ENCODE results near the gene PPP6R3. TPM values are rescaled to one million over a fixed set of nuclear protein-coding genes. Genes with fewer than 3 reads are reported as not detected.
"Not testable (repeated sequence)": the region's sequence is repeated elsewhere in the genome, so short reads cannot be mapped to it uniquely, and the experiment has no call there.

PPP6R3 gene
- polyA plus RNA-seq, 1 of the 3 experiments (the other 2 are of a cell fraction), result 28.1 TPM

DNA sequence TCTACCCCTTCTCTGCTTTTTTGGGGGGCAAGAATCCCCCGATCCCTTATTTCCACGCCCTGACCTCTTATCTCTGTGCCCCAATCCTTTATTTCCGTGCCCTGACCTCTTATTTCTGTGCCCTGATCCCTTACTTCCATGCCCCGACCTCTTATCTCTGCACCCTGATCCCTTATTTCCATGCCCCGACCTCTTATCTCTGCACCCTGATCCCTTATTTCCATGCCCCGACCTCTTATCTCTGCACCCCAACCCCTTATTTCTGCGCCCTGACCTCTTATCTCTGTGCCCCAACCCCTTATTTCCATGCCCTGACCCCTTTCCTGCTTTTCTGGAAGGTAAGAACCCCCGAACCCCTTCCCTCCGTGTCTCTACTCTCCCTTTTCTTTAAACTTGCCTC is 163.2 kb downstream of the PPP6R3 start:
- H3K27me3 ChIP-seq (ENCODE audit: insufficient read depth), result peaks cover 12% of the 10 kb centered on the region; the same call in 1 of the 2 replicates
- H3K36me3 ChIP-seq (replicated peaks in 1 of 2; ENCODE audit: control insufficient read depth in 1 of 2, insufficient read depth in 2 of 2, low read length in 1 of 2); H3F3A ChIP-seq (replicated peaks; ENCODE audit: insufficient read depth); H3K4me1 ChIP-seq (ENCODE audit: control insufficient read depth in 1 of 2, insufficient read depth in 2 of 2, low read depth in 1 of 2, low read length in 1 of 2); H3K27ac ChIP-seq (ENCODE audit: low read depth in 2 of 2, low read length in 1 of 2); CTCF ChIA-PET; H4K20me1 ChIP-seq (ENCODE audit: insufficient read depth); H3K9ac ChIP-seq; H3K9me2 ChIP-seq; H3K79me2 ChIP-seq (ENCODE audit: insufficient read depth); H3K4me3 ChIP-seq (ENCODE audit: low read depth in 2 of 2, low read length in 1 of 2); H3K4me2 ChIP-seq; DNase-seq; POLR2A ChIA-PET; H3K9me3 ChIP-seq; H2AFZ ChIP-seq (ENCODE audit: low read depth): not testable (repeated sequence)
- 47% methylated on average over 9 of the region's 9 CpGs for WGBS (ENCODE audit: low lambda C conversion rate)

DNA sequence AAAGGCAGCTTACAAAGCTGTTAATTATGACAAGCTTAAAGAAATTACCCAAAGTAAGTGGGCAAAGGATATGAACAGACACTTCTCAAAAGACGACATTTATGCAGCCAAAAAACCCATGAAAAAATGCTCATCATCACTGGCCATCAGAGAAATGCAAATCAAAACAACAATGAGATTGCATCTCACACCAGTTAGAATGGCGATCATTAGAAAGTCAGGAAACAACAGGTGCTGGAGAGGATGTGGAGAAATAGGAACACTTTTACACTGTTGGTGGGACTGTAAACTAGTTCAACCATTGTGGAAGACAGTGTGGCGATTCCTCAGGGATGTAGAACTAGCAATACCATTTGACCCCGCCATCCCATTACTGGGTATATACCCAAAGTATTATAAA is 164.5 kb downstream of the PPP6R3 start:
- H2AFZ ChIP-seq (ENCODE audit: low read depth); H3K4me1 ChIP-seq (ENCODE audit: control insufficient read depth in 1 of 2, insufficient read depth in 2 of 2, low read depth in 1 of 2, low read length in 1 of 2); H3K27ac ChIP-seq (ENCODE audit: low read depth in 2 of 2, low read length in 1 of 2); H3F3A ChIP-seq (replicated peaks; ENCODE audit: insufficient read depth); H4K20me1 ChIP-seq (ENCODE audit: insufficient read depth); H3K4me2 ChIP-seq; H3K79me2 ChIP-seq (ENCODE audit: insufficient read depth); H3K4me3 ChIP-seq (ENCODE audit: low read depth in 2 of 2, low read length in 1 of 2); H3K9me3 ChIP-seq; H3K36me3 ChIP-seq (replicated peaks in 1 of 2; ENCODE audit: control insufficient read depth in 1 of 2, insufficient read depth in 2 of 2, low read length in 1 of 2); DNase-seq; POLR2A ChIA-PET; H3K9me2 ChIP-seq; CTCF ChIA-PET; H3K9ac ChIP-seq: not testable (repeated sequence)
- 82% methylated on average over 4 of the region's 4 CpGs for WGBS (ENCODE audit: low lambda C conversion rate)
- H3K27me3 ChIP-seq (ENCODE audit: insufficient read depth), result peaks cover 14% of the 10 kb centered on the region; the same call in 1 of the 2 replicates

DNA sequence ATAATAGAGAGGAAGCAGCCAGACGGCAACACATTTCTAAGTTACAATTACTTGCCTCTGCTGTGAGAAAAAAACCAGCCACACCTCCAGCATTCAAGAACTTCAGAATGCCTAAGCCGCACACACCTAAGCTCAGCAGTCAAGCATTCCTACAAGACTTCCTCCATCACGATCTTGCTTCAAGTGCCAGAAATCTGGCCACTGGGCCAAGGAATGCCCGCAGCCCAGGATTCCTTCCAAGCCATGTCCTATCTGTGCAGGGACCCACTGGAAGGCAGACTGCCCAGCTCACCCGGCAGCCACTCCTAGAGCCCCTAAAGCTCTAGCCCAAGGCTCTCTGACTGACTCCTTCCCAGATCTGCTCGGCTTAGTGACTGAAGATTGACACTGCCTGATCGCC is 165.7 kb downstream of the PPP6R3 start:
- H3K4me3 ChIP-seq (ENCODE audit: low read depth in 2 of 2, low read length in 1 of 2); POLR2A ChIA-PET; H3K9me3 ChIP-seq; H3K9me2 ChIP-seq; H4K20me1 ChIP-seq (ENCODE audit: insufficient read depth); CTCF ChIA-PET; H2AFZ ChIP-seq (ENCODE audit: low read depth); H3K79me2 ChIP-seq (ENCODE audit: insufficient read depth); H3F3A ChIP-seq (replicated peaks; ENCODE audit: insufficient read depth); H3K9ac ChIP-seq; DNase-seq; H3K4me2 ChIP-seq; H3K4me1 ChIP-seq (ENCODE audit: control insufficient read depth in 1 of 2, insufficient read depth in 2 of 2, low read depth in 1 of 2, low read length in 1 of 2); H3K27ac ChIP-seq (ENCODE audit: low read depth in 2 of 2, low read length in 1 of 2); H3K36me3 ChIP-seq (replicated peaks in 1 of 2; ENCODE audit: control insufficient read depth in 1 of 2, insufficient read depth in 2 of 2, low read length in 1 of 2): not testable (repeated sequence)
- 74% methylated on average over 4 of the region's 7 CpGs for WGBS (ENCODE audit: low lambda C conversion rate)
- H3K27me3 ChIP-seq (ENCODE audit: insufficient read depth), result peaks cover 14% of the 10 kb centered on the region; the same call in 1 of the 2 replicates

DNA sequence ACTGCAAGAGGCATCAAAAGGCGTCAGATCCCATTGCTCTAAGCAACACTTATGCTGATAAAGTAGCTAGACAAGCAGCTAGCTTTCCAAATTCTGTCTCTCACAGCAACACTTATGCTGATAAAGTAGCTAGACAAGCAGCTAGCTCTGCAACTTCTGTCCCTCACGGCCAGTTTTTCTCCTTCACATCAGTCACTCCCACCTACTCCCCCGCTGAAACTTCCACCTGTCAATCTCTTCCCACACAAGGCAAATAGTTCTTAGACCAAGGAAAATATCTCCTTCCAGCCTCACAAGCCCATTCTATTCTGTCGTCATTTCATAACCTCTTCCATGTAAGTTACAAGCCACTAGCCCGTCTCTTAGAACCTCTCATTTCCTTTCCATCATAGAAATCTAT is 168.3 kb downstream of the PPP6R3 start:
- CTCF ChIA-PET; H3K79me2 ChIP-seq (ENCODE audit: insufficient read depth); H4K20me1 ChIP-seq (ENCODE audit: insufficient read depth); H3K4me1 ChIP-seq (ENCODE audit: control insufficient read depth in 1 of 2, insufficient read depth in 2 of 2, low read depth in 1 of 2, low read length in 1 of 2); H3K4me2 ChIP-seq; DNase-seq; H3K4me3 ChIP-seq (ENCODE audit: low read depth in 2 of 2, low read length in 1 of 2); H3F3A ChIP-seq (replicated peaks; ENCODE audit: insufficient read depth); H3K9ac ChIP-seq; H3K27ac ChIP-seq (ENCODE audit: low read depth in 2 of 2, low read length in 1 of 2); POLR2A ChIA-PET; H3K36me3 ChIP-seq (replicated peaks in 1 of 2; ENCODE audit: control insufficient read depth in 1 of 2, insufficient read depth in 2 of 2, low read length in 1 of 2); H3K9me2 ChIP-seq; H2AFZ ChIP-seq (ENCODE audit: low read depth); H3K9me3 ChIP-seq: not testable (repeated sequence)
- H3K27me3 ChIP-seq (ENCODE audit: insufficient read depth), result peaks cover 14% of the 10 kb centered on the region; the same call in 1 of the 2 replicates
- 80% methylated on average over 4 of the region's 5 CpGs for WGBS (ENCODE audit: low lambda C conversion rate)

DNA sequence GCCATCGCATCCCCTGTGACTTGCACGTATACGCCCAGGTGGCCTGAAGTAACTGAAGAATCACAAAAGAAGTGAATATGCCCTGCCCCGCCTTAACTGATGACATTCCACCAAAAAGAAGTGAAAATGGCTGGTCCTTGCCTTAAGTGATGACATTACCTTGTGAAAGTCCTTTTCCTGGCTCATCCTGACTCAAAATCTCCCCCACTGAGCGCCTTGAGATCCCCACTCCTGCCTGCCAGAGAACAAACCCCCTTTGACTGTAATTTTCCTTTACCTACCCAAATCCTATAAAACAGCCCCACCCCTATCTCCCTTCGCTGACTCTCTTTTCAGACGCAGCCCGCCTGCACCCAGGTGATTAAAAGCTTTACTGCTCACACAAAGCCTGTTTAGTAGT is 171.8 kb downstream of the PPP6R3 start:
- POLR2A ChIA-PET; H3K9ac ChIP-seq; H3K4me2 ChIP-seq; H3K36me3 ChIP-seq (replicated peaks in 1 of 2; ENCODE audit: control insufficient read depth in 1 of 2, insufficient read depth in 2 of 2, low read length in 1 of 2); DNase-seq; H3K9me2 ChIP-seq; H3K9me3 ChIP-seq; H3F3A ChIP-seq (replicated peaks; ENCODE audit: insufficient read depth); H3K27ac ChIP-seq (ENCODE audit: low read depth in 2 of 2, low read length in 1 of 2); H4K20me1 ChIP-seq (ENCODE audit: insufficient read depth); H3K4me1 ChIP-seq (ENCODE audit: control insufficient read depth in 1 of 2, insufficient read depth in 2 of 2, low read depth in 1 of 2, low read length in 1 of 2); H3K79me2 ChIP-seq (ENCODE audit: insufficient read depth); H2AFZ ChIP-seq (ENCODE audit: low read depth): not testable (repeated sequence)
- H3K27me3 ChIP-seq (ENCODE audit: insufficient read depth), result peaks cover 14% of the 10 kb centered on the region; the same call in 1 of the 2 replicates
- 84% methylated on average over 8 of the region's 8 CpGs for WGBS (ENCODE audit: low lambda C conversion rate)
- CTCF ChIA-PET, result interaction anchor here (0.7 to 2.0 kb wide), 6 partner anchors 22 to 123 kb away, joined by 3 to 6 read pairs (median 3); no protein-coding TSS in a partner anchor
- 0 out of 4 replicates have a peak overlapping the region, but pooled peaks of 1 of the 2 experiments have one; percentile 29 for H3K4me3 ChIP-seq (ENCODE audit: low read depth in 2 of 2, low read length in 1 of 2)

All from SK-N-SH (cell line).